CD1c-positive myeloid dendritic cell (primary cell): ENCODE results near the gene TDRD1.
A peak's percentile ranks its signal among the peaks of the same experiment; 100 is the strongest.

Experiments
- DNase-seq: peaks from one replicate; pipeline ENCODE4 v3.0.0-alpha.2; 2016; ENCODE audit errors: extremely low spot score

The TDRD1 gene

GRCh38 chr10:114173921-114174694 is 5.0 kb upstream of the TDRD1 start, which contains the start of gene CCDC186:
CCDC186 (minus strand) TSS chr10:114174203; CDS start chr10:114163268, 10,935 bp downstream.
- DNase-seq: peak; percentile 97

- peak; percentile 81 for DNase-seq
Measured at GRCh38 chr10:114174695-114175188, 4.4 kb upstream of the TDRD1 start.

- DNase-seq: no peak
Measured at GRCh38 chr10:114175667-114176066, 3.5 kb upstream of the TDRD1 start.

GRCh38 chr10:114176511-114176910 is 2.6 kb upstream of the TDRD1 start:
- DNase-seq: no peak

- DNase-seq: no peak
Measured at GRCh38 chr10:114179747-114180146, 594 bp downstream of the TDRD1 start.

- DNase-seq: no peak
Measured at GRCh38 chr10:114180937-114181336, 1.8 kb downstream of the TDRD1 start.

GRCh38 chr10:114181971-114182370 is 2.8 kb downstream of the TDRD1 start:
- no peak for DNase-seq

GRCh38 chr10:114183563-114183962 is 4.4 kb downstream of the TDRD1 start:
- DNase-seq: no peak

GRCh38 chr10:114184276-114184675 is 5.1 kb downstream of the TDRD1 start:
- no peak for DNase-seq

- DNase-seq: no peak
Measured at GRCh38 chr10:114188001-114188400, 8.8 kb downstream of the TDRD1 start.

- no peak for DNase-seq
Measured at GRCh38 chr10:114188900-114189299, 9.7 kb downstream of the TDRD1 start.

GRCh38 chr10:114189700-114190099 is 10.5 kb downstream of the TDRD1 start:
- DNase-seq: no peak

GRCh38 chr10:114195079-114195478 is 15.9 kb downstream of the TDRD1 start:
- no peak for DNase-seq

- no peak for DNase-seq
Measured at GRCh38 chr10:114199239-114199638, 20.1 kb downstream of the TDRD1 start.

- DNase-seq: no peak
Measured at GRCh38 chr10:114202812-114203211, 23.7 kb downstream of the TDRD1 start.

GRCh38 chr10:114206902-114207301 is 27.7 kb downstream of the TDRD1 start:
- DNase-seq: no peak

GRCh38 chr10:114207349-114207748 is 28.2 kb downstream of the TDRD1 start:
- DNase-seq: no peak

- no peak for DNase-seq
Measured at GRCh38 chr10:114208351-114208750, 29.2 kb downstream of the TDRD1 start.

GRCh38 chr10:114212153-114212552 is 33.0 kb downstream of the TDRD1 start:
- no peak for DNase-seq

GRCh38 chr10:114215033-114215432 is 35.9 kb downstream of the TDRD1 start:
- no peak for DNase-seq

- DNase-seq: no peak
Measured at GRCh38 chr10:114220281-114220680, 41.1 kb downstream of the TDRD1 start.

GRCh38 chr10:114221235-114221634 is 42.1 kb downstream of the TDRD1 start:
- DNase-seq: no peak

- DNase-seq: no peak
Measured at GRCh38 chr10:114223066-114223465, 43.9 kb downstream of the TDRD1 start.

GRCh38 chr10:114228156-114228555 is 49.0 kb downstream of the TDRD1 start:
- DNase-seq: no peak
